H1 (cell line): ENCODE measurements around the gene COL4A1. TPM values are rescaled to one million over a fixed set of nuclear protein-coding genes. Genes with fewer than 3 reads are reported as not detected.
A peak's percentile ranks its signal among the peaks of the same experiment; 100 is the strongest.

ENCODE experiments used
- CTCF ChIA-PET: fragments of 300-600 bp; sonication (Branson Sonifier 250); formaldehyde crosslinking; loops from one replicate; lab custom pipeline; 2021; ENCODE audit not compliant: partially characterized antibody; lab: Charles Lee
- POLR2A ChIA-PET: fragments of 300-600 bp; sonication (Branson Sonifier 250); formaldehyde crosslinking; loops from one replicate; lab custom pipeline; 2021; ENCODE audit warnings: inconsistent platforms; ENCODE audit not compliant: partially characterized antibody; lab: Charles Lee
- DNase-seq, 2 experiments: peaks; one replicate each; pipeline versions ENCODE4 v3.0.0 to v3.0.0-alpha.2; 2010 to 2022; ENCODE audit warnings: low spot score in 2 of 2, low read depth in 1 of 2, mixed read lengths in 1 of 2
- FAIRE-seq: peaks from 2 replicates; lab custom pipeline; 2011; peaks lifted over from hg19 to GRCh38; lab: Jason Lieb, UNC
- H2AFZ ChIP-seq: 2 replicates; pipeline ENCODE4 v1.8.1; 2012; ENCODE audit warnings: low read length, inconsistent platforms
- H2AK5ac ChIP-seq: 2 replicates; pipeline ENCODE4 v1.6.1; 2013; ENCODE audit warnings: low read depth, low read length
- H2BK120ac ChIP-seq: replicated peaks from 2 replicates; pipeline ENCODE3; 2013; ENCODE audit warnings: low read depth, low read length, inconsistent platforms
- H2BK12ac ChIP-seq: 2 replicates; pipeline ENCODE4 v1.6.1; 2013; ENCODE audit warnings: low read depth, low read length
- H2BK15ac ChIP-seq: 2 replicates; pipeline ENCODE4 v1.6.1; 2013; ENCODE audit warnings: low read length
- H2BK20ac ChIP-seq: 2 replicates; pipeline ENCODE4 v1.6.1; 2013; ENCODE audit warnings: low read length
- H2BK5ac ChIP-seq: 2 replicates; pipeline ENCODE4 v1.6.1; 2013; ENCODE audit warnings: low read depth, low read length
- H3K14ac ChIP-seq: 2 replicates; pipeline ENCODE4 v1.6.1; 2013; ENCODE audit warnings: inconsistent platforms; ENCODE audit not compliant: insufficient read length
- H3K18ac ChIP-seq: 2 replicates; pipeline ENCODE4 v1.6.1; 2013; ENCODE audit warnings: low read length; ENCODE audit errors: extremely low read depth
- H3K23ac ChIP-seq: 2 replicates; pipeline ENCODE4 v1.6.1; 2013; ENCODE audit warnings: inconsistent platforms; ENCODE audit not compliant: insufficient read length
- H3K23me2 ChIP-seq: 2 replicates; pipeline ENCODE4 v1.6.1; 2013; ENCODE audit warnings: low read depth, low read length
- H3K27ac ChIP-seq: 2 replicates; pipeline ENCODE4 v1.6.1; 2011; ENCODE audit warnings: low read depth, low read length, inconsistent platforms
- H3K27me3 ChIP-seq, 4 experiments: replicated peaks in 1 of 4; 1 replicate in 1 of 4; 2 replicates in 3 of 4; pipeline versions ENCODE4 v1.6.1 to v1.8.1; 2011 to 2013; ENCODE audit warnings: low read length in 3 of 4, mild to moderate bottlenecking in 3 of 4, inconsistent platforms in 2 of 4, mixed read lengths in 2 of 4, moderate library complexity in 1 of 4; ENCODE audit not compliant: control insufficient read depth in 3 of 4, insufficient read depth in 3 of 4; ENCODE audit errors: extremely low read depth in 1 of 4
- H3K36me3 ChIP-seq, 4 experiments: 2 replicates each; pipeline versions ENCODE4 v1.6.1 to v1.8.1; 2011 to 2013; ENCODE audit warnings: mild to moderate bottlenecking in 4 of 4, low read length in 3 of 4, moderate library complexity in 2 of 4, control low read depth in 1 of 4, inconsistent platforms in 1 of 4; ENCODE audit not compliant: insufficient read depth in 4 of 4, control insufficient read depth in 2 of 4
- H3K4ac ChIP-seq: replicated peaks from 2 replicates; pipeline ENCODE3; 2013; ENCODE audit warnings: low read length, low read depth, mixed read lengths, inconsistent platforms; ENCODE audit not compliant: insufficient read length
- H3K4me1 ChIP-seq, 4 experiments: replicated peaks in 1 of 4; 1 replicate in 1 of 4; 2 replicates in 3 of 4; pipeline versions ENCODE4 v1.6.1 to v1.8.1; 2011 to 2013; ENCODE audit warnings: low read length in 3 of 4, inconsistent platforms in 2 of 4, mixed read lengths in 1 of 4; ENCODE audit not compliant: insufficient read depth in 4 of 4, control insufficient read depth in 3 of 4
- H3K4me2 ChIP-seq, 2 experiments: 2 replicates each; pipeline versions ENCODE4 v1.6.1 to v1.8.1; 2011 to 2013; ENCODE audit warnings: low read depth in 2 of 2, low read length in 2 of 2, control low read depth in 1 of 2, inconsistent platforms in 1 of 2, mild to moderate bottlenecking in 1 of 2; ENCODE audit not compliant: insufficient read depth in 1 of 2
- H3K4me3 ChIP-seq, 4 experiments: fragments of 200-600, 300-600 bp in 1 of 4; sonication (generic), shearing (Covaris generic), sonication (Bioruptor Twin) in 1 of 4; 2 replicates each; pipeline versions ENCODE4 v1.5.1 to v1.8.1; 2011 to 2016; ENCODE audit warnings: low read length in 4 of 4, low read depth in 3 of 4, control low read depth in 2 of 4, inconsistent platforms in 2 of 4, mild to moderate bottlenecking in 2 of 4, mixed read lengths in 1 of 4, moderate library complexity in 1 of 4; ENCODE audit not compliant: insufficient read depth in 2 of 4; ENCODE audit errors: extremely low read depth in 1 of 4
- H3K56ac ChIP-seq: replicated peaks from 2 replicates; pipeline ENCODE3; 2013; ENCODE audit warnings: low read depth, mild to moderate bottlenecking, mixed read lengths, low read length, inconsistent platforms; ENCODE audit not compliant: insufficient read length
- H3K79me1 ChIP-seq: 2 replicates; pipeline ENCODE4 v1.6.1; 2013; ENCODE audit warnings: low read depth, low read length, control low read depth
- H3K79me2 ChIP-seq, 2 experiments: 2 replicates each; pipeline versions ENCODE4 v1.6.1 to v1.8.1; 2012 to 2013; ENCODE audit warnings: low read length in 2 of 2, mild to moderate bottlenecking in 2 of 2, inconsistent platforms in 1 of 2; ENCODE audit not compliant: insufficient read depth in 2 of 2, control insufficient read depth in 1 of 2
- H3K9ac ChIP-seq, 4 experiments: replicated peaks in 1 of 4; 1 replicate in 1 of 4; 2 replicates in 3 of 4; pipeline versions ENCODE4 v1.6.1 to v1.8.1; 2011 to 2013; ENCODE audit warnings: low read depth in 3 of 4, low read length in 3 of 4, control low read depth in 2 of 4, mild to moderate bottlenecking in 2 of 4, moderate library complexity in 2 of 4, inconsistent platforms in 1 of 4; ENCODE audit errors: extremely low read depth in 1 of 4
- H3K9me3 ChIP-seq, 2 experiments: 2 replicates each; pipeline versions ENCODE4 v1.6.1 to v1.8.1; 2012 to 2013; ENCODE audit warnings: mild to moderate bottlenecking in 2 of 2, moderate library complexity in 2 of 2, control low read depth in 1 of 2, inconsistent platforms in 1 of 2, low read depth in 1 of 2, low read length in 1 of 2, mixed read lengths in 1 of 2; ENCODE audit not compliant: insufficient read depth in 2 of 2
- H4K20me1 ChIP-seq, 2 experiments: replicated peaks in 1 of 2; 2 replicates each; pipeline versions ENCODE3 to v1.8.1; 2011 to 2013; ENCODE audit warnings: inconsistent platforms in 2 of 2, low read length in 2 of 2, mild to moderate bottlenecking in 1 of 2; ENCODE audit not compliant: insufficient read depth in 2 of 2, control insufficient read depth in 1 of 2
- H4K5ac ChIP-seq: 2 replicates; pipeline ENCODE4 v1.6.1; 2013; ENCODE audit warnings: low read length, low read depth, mixed read lengths, inconsistent platforms; ENCODE audit not compliant: insufficient read length
- H4K8ac ChIP-seq: 2 replicates; pipeline ENCODE4 v1.8.0; 2013; ENCODE audit warnings: mild to moderate bottlenecking, moderate library complexity, low read length, inconsistent platforms; ENCODE audit not compliant: insufficient read depth; ENCODE audit errors: extremely low read depth
- H4K91ac ChIP-seq: replicated peaks from 2 replicates; pipeline ENCODE3; 2013; ENCODE audit warnings: low read length, mixed read lengths, inconsistent platforms; ENCODE audit not compliant: insufficient read length
- BACH1 ChIP-seq: IDR thresholded peaks from 2 replicates; pipeline ENCODE4 v1.6.1; 2012; ENCODE audit warnings: low read length, improper control_type of control experiment
- CREB1 ChIP-seq: IDR thresholded peaks from 2 replicates; pipeline ENCODE4 v1.6.1; 2012; ENCODE audit warnings: inconsistent platforms
- EGR1 ChIP-seq: IDR thresholded peaks from 2 replicates; pipeline ENCODE4 v1.6.1; 2011; ENCODE audit warnings: low read depth, low read length, borderline replicate concordance
- EP300 ChIP-seq, 2 experiments: IDR thresholded peaks; 1 replicate in 1 of 2; 2 replicates in 1 of 2; pipeline ENCODE4 v1.6.1; 2011 to 2012; ENCODE audit warnings: low read depth in 2 of 2, low read length in 2 of 2, mild to moderate bottlenecking in 2 of 2, borderline replicate concordance in 1 of 2, inconsistent platforms in 1 of 2, moderate library complexity in 1 of 2
- GTF2F1 ChIP-seq: IDR thresholded peaks from 2 replicates; pipeline ENCODE4 v1.6.1; 2012; ENCODE audit warnings: low read depth, low read length, improper control_type of control experiment, borderline replicate concordance
- JUN ChIP-seq: IDR thresholded peaks from 2 replicates; pipeline ENCODE4 v1.6.1; 2011; ENCODE audit warnings: low read depth, mild to moderate bottlenecking, improper control_type of control experiment, low read length
- POLR2A ChIP-seq, 2 experiments: IDR thresholded peaks; 1 replicate in 1 of 2; 2 replicates in 1 of 2; pipeline ENCODE4 v1.6.1; 2011; ENCODE audit warnings: low read depth in 2 of 2, low read length in 2 of 2, mild to moderate bottlenecking in 2 of 2; ENCODE audit errors: control extremely low read depth in 1 of 2
- POU5F1 ChIP-seq: IDR thresholded peaks from 2 replicates; pipeline ENCODE4 v1.6.1; 2011; ENCODE audit warnings: low read depth, mild to moderate bottlenecking, low read length, moderate library complexity
- RAD21 ChIP-seq, 2 experiments: IDR thresholded peaks in 1 of 2; conservative IDR thresholded peaks in 1 of 2; 2 replicates each; pipeline ENCODE4 v1.6.1; 2011; ENCODE audit warnings: low read depth in 2 of 2, low read length in 2 of 2, improper control_type of control experiment in 1 of 2, inconsistent platforms in 1 of 2, mild to moderate bottlenecking in 1 of 2, moderate library complexity in 1 of 2
- RFX5 ChIP-seq: IDR thresholded peaks from 2 replicates; pipeline ENCODE4 v1.6.1; 2011; ENCODE audit warnings: low read depth, low read length, improper control_type of control experiment, borderline replicate concordance
- RNF2 ChIP-seq: fragments of 200-900, 300-1000 bp; sonication (generic); IDR thresholded peaks from 2 replicates; pipeline ENCODE4 v1.7.1; 2016; ENCODE audit warnings: borderline replicate concordance, low read depth, mild to moderate bottlenecking, antibody characterized with exemption, low read length; ENCODE audit not compliant: poor library complexity, severe bottlenecking; ENCODE audit errors: missing control alignments
- SIX5 ChIP-seq: IDR thresholded peaks from 2 replicates; pipeline ENCODE4 v1.6.1; 2011; ENCODE audit warnings: mild to moderate bottlenecking, low read depth, low read length
- TAF7 ChIP-seq: optimal IDR thresholded peaks from 2 replicates; pipeline ENCODE3; 2011; ENCODE audit warnings: low read depth, mild to moderate bottlenecking, inconsistent platforms, low read length, moderate library complexity, borderline replicate concordance
- ZNF274 ChIP-seq: IDR thresholded peaks from 2 replicates; pipeline ENCODE4 v1.7.0; 2012; ENCODE audit warnings: low read length, borderline replicate concordance; ENCODE audit errors: extremely low read depth
- WGBS, 2 experiments: shearing (Covaris generic) in 1 of 2; methylation state at CpG; one replicate each; pipeline versions ENCODE4 v1.1.6 to v1.1.7; 2013 to 2015; ENCODE audit warnings: low lambda C conversion rate in 2 of 2, mixed read lengths in 2 of 2, inconsistent platforms in 1 of 2, low coverage in 1 of 2, missing lambda C conversion rate in 1 of 2; ENCODE audit not compliant: insufficient replicate concordance in 2 of 2, insufficient coverage in 1 of 2, insufficient read length in 1 of 2; ENCODE audit errors: extremely low coverage in 1 of 2, missing lambda C conversion rate in 1 of 2; 5-methylcytosine and 5-hydroxymethylcytosine counted together
- polyA plus RNA-seq, 7 experiments: library from polyadenylated mRNA; depleted of rRNA in 3 of 7; stranded (reverse) in 5 of 7; unstranded in 2 of 7; fragments of >200 nt in 5 of 7; fragments of 200-250 nt in 2 of 7; gene quantifications; 1 replicate in 5 of 7; 2 replicates in 1 of 7; 4 replicates in 1 of 7; pipeline versions ENCODE4 v1.2.1 to v1.2.3, GENCODE V29; 2011 to 2013; ENCODE audit warnings: missing spikeins in 2 of 7, mixed read lengths in 2 of 7
- total RNA-seq: library from RNA; stranded (reverse); fragmentation: NEBNext Ultra II Directional; extraction: Animal tissue kit (Norgen Biotek cat#: 25700); gene quantifications from 2 replicates; pipeline ENCODE4 v1.2.1, GENCODE V29; 2021

Gene COL4A1
- total and polyA plus RNA-seq, 2 of the 8 experiments (the other 6 are each of a cell fraction or from before 2014, with no cell fraction given): 30.7 to 82.0 TPM

DNA sequence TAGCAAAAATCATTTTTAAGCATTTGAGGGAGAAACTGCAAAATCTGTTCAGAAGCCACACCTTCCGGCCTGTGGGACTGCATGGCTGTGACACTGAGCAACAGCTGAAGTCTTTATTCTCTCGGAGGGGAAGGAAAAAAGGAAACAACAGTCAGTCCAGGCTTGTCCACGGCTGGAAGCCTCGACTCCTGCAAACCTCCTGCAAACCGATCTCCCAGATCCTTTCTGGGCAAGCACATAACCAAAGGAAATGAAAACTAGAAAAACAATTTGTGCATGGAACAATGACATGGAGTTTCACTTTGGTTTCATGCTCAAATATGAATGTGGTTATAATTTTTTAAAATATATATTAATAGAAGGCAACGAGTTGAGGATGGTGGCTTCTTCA lies 1.0 kb downstream of the COL4A1 start:
- Histone ChIP-seq H3K27ac (no peak overlapping the region), H3K79me2 (peaks cover 0 to 18% of the 10 kb centered on the region in 2 experiments; a peak in 2 of 4 replicates), H4K91ac (no peak overlapping the region), H4K20me1 (peaks cover 1 to 2% of the 10 kb centered on the region in 2 experiments), H3K14ac (no peak overlapping the region), H2AFZ (no peak overlapping the region), H2BK12ac (no peak overlapping the region), H3K56ac (no peak overlapping the region), H3K79me1 (peaks cover 4% of the 10 kb centered on the region), H3K18ac (no peak overlapping the region), H3K4ac (no peak overlapping the region), H2BK20ac (no peak overlapping the region), H2BK120ac (no peak overlapping the region), H3K4me1 (peaks cover 5 to 13% (median 9%) of the 10 kb centered on the region in 4 experiments; a peak in 5 of 7 replicates), H2BK5ac (no peak overlapping the region), H3K23me2 (peaks cover 15% of the 10 kb centered on the region), H3K4me3 (peak overlapping the region; percentile 44 to 93 (median 76); a peak in 7 of 8 replicates), H3K9me3 (no peaks in the 10 kb centered on the region), H4K5ac (no peak overlapping the region), H3K27me3 (peaks cover 0 to 18% (median 10%) of the 10 kb centered on the region in 4 experiments; a peak in 5 of 7 replicates), H3K23ac (no peak overlapping the region), H2AK5ac (no peak overlapping the region), H3K36me3 (no peaks in the 10 kb centered on the region), H3K9ac (no peak overlapping the region; a peak in 1 of 7 replicates), H2BK15ac (no peak overlapping the region), H3K4me2 (peak overlapping the region; percentile 89 to 100), H4K8ac (no peak overlapping the region)
- ChIA-PET CTCF (interaction anchor here (1.1 to 5.2 kb wide), 6 partner anchors 13 to 84 kb away, joined by 3 to 40 read pairs (median 4); no protein-coding TSS in a partner anchor), POLR2A (interaction anchor here (0.6 to 5.5 kb wide), 11 partner anchors 9 to 79 kb away, joined by 3 to 34 read pairs (median 4); no protein-coding TSS in a partner anchor)
- WGBS, 2 experiments: 44% methylated on average over 6 of the region's 6 CpGs; no CpG with 5 or more reads in 1 of the 2 experiments
- TF ChIP-seq GTF2F1 (no peak), TAF7 (no peak), POLR2A (IDR thresholded peaks at IDR 0.05; ENCODE audit: control extremely low read depth in 1 of 2, low read depth in 2 of 2, low read length in 2 of 2) (no peak), BACH1 (no peak), RFX5 (no peak), POU5F1 (no peak), JUN (no peak), RNF2 (no peak), SIX5 (no peak), ZNF274 (no peak), RAD21 (IDR thresholded peaks at IDR 0.05 in 1 of 2, conservative IDR thresholded peaks at IDR 0.05 in 1 of 2; ENCODE audit: low read depth in 2 of 2, low read length in 2 of 2) (no peak), CREB1 (no peak), EP300 (IDR thresholded peaks at IDR 0.05; ENCODE audit: borderline replicate concordance in 1 of 2, low read depth in 2 of 2, low read length in 2 of 2) (no peak), EGR1 (no peak)
- no peak for DNase-seq
- FAIRE-seq: no peak
